ENCODE measurements around the gene TCEAL3. TPM values are rescaled to one million over a fixed set of nuclear protein-coding genes. Genes with fewer than 3 reads are reported as not detected.
"Not testable (repeated sequence)": the region's sequence is repeated elsewhere in the genome, so short reads cannot be mapped to it uniquely, and the experiment has no call there.

The TCEAL3 gene
- total RNA-seq, 2 experiments from 2014 or later, result 0.19 to 4.0 TPM

- H3K79me2 ChIP-seq (ENCODE audit: insufficient read depth, low read depth, low read length), result no peaks in the 10 kb centered on the region
- H3K4me2 ChIP-seq (ENCODE audit: low read length), result peak overlapping the region; percentile 69; the same call in 1 of the 2 replicates
These were observed 21.1 kb upstream of the TCEAL3 start for GRCh38 chrX:103586659-103587058.

GRCh38 chrX:103592295-103592694 lies 15.5 kb upstream of the TCEAL3 start:
- H3K79me2 ChIP-seq (ENCODE audit: insufficient read depth, low read depth, low read length); intact Hi-C loops (cut with micrococcal nuclease; ENCODE audit: unreplicated experiment); BruUV-seq (replicated peaks); CTCF ChIA-PET (ENCODE audit: unreplicated experiment); DNase-seq (ENCODE audit: low spot score); H3K27ac ChIP-seq (ENCODE audit: low read depth, low read length, poor library complexity, severe bottlenecking); H4K20me1 ChIP-seq (ENCODE audit: insufficient read depth, low read length); H3K4me1 ChIP-seq (ENCODE audit: insufficient read depth, low read length, poor library complexity, severe bottlenecking); H3K9me3 ChIP-seq (ENCODE audit: low read length); H3K4me2 ChIP-seq (ENCODE audit: low read length); H3K36me3 ChIP-seq (ENCODE audit: insufficient read depth, low read length); H3K4me3 ChIP-seq (ENCODE audit: low read depth, low read length, poor library complexity, severe bottlenecking); H3K9me2 ChIP-seq (ENCODE audit: insufficient read depth, low read length); H2AFZ ChIP-seq (ENCODE audit: low read length): not testable (repeated sequence)
- POLR2A ChIA-PET, result interaction anchor here (0.5 kb wide), 1 partner anchor 72 kb away, joined by 3 read pairs; no protein-coding TSS in a partner anchor

More at GRCh38 chrX:103586659-103587058, 21.1 kb upstream of the TCEAL3 start:
- no peaks in the 10 kb centered on the region for H4K20me1 ChIP-seq (ENCODE audit: insufficient read depth, low read length)
- no peaks in the 10 kb centered on the region for H3K9me3 ChIP-seq (ENCODE audit: low read length)
- H3K4me1 ChIP-seq (ENCODE audit: insufficient read depth, low read length, poor library complexity, severe bottlenecking), result peaks cover 5% of the 10 kb centered on the region
- H3K4me3 ChIP-seq (ENCODE audit: low read depth, low read length, poor library complexity, severe bottlenecking), result no peak overlapping the region
- POLR2A ChIA-PET, result no interaction called here
- no peak overlapping the region for H3K27ac ChIP-seq (ENCODE audit: low read depth, low read length, poor library complexity, severe bottlenecking)
- BruUV-seq (replicated peaks), result no TSS peak
- CTCF ChIA-PET (ENCODE audit: unreplicated experiment), result no interaction called here
- intact Hi-C loops (cut with micrococcal nuclease; ENCODE audit: unreplicated experiment), result no loop called here
- DNase-seq (ENCODE audit: low spot score), result no peak
- no peaks in the 10 kb centered on the region for H3K9me2 ChIP-seq (ENCODE audit: insufficient read depth, low read length)
- no peak for TF ChIP-seq CTCF (conservative IDR thresholded peaks at IDR 0.05; ENCODE audit: low read length)
- TF ChIP-seq EZH2phosphoT487 (IDR thresholded peaks at IDR 0.05; ENCODE audit: borderline replicate concordance, low read depth, low read length), result no peak
- H2AFZ ChIP-seq (ENCODE audit: low read length), result no peak overlapping the region
- no peaks in the 10 kb centered on the region for H3K36me3 ChIP-seq (ENCODE audit: insufficient read depth, low read length)

- H3K36me3 ChIP-seq (ENCODE audit: insufficient read depth, low read length); H3K4me1 ChIP-seq (ENCODE audit: insufficient read depth, low read length, poor library complexity, severe bottlenecking); H3K9me2 ChIP-seq (ENCODE audit: insufficient read depth, low read length); H3K4me3 ChIP-seq (ENCODE audit: low read depth, low read length, poor library complexity, severe bottlenecking); DNase-seq (ENCODE audit: low spot score); H3K27ac ChIP-seq (ENCODE audit: low read depth, low read length, poor library complexity, severe bottlenecking); H4K20me1 ChIP-seq (ENCODE audit: insufficient read depth, low read length); H2AFZ ChIP-seq (ENCODE audit: low read length); BruUV-seq (replicated peaks); CTCF ChIA-PET (ENCODE audit: unreplicated experiment); intact Hi-C loops (cut with micrococcal nuclease; ENCODE audit: unreplicated experiment); H3K79me2 ChIP-seq (ENCODE audit: insufficient read depth, low read depth, low read length); H3K9me3 ChIP-seq (ENCODE audit: low read length); H3K4me2 ChIP-seq (ENCODE audit: low read length): not testable (repeated sequence)
- POLR2A ChIA-PET, result interaction anchor here (0.7 kb wide), 1 partner anchor 442 kb away, joined by 4 read pairs; no protein-coding TSS in a partner anchor
These were observed 12.6 kb upstream of the TCEAL3 start for GRCh38 chrX:103595202-103595601.
